HEK293T (cell line): ENCODE results near the gene FHAD1.

Experiments used
- ARNT ChIP-seq: fragments of 450-650 bp; IDR thresholded peaks from 2 replicates; pipeline ENCODE4 v1.6.1; 2017; ENCODE audit warnings: mild to moderate bottlenecking
- BHLHE40 ChIP-seq: fragments of 450-650 bp; IDR thresholded peaks from 2 replicates; pipeline ENCODE4 v1.6.1; 2016; ENCODE audit warnings: mild to moderate bottlenecking, moderate library complexity, borderline replicate concordance
- CTBP1 ChIP-seq: fragments of 450-650 bp; IDR thresholded peaks from 2 replicates; pipeline ENCODE4 v1.6.1; 2016; ENCODE audit warnings: borderline replicate concordance
- ELF4 ChIP-seq: fragments of 450-650 bp; IDR thresholded peaks from 2 replicates; pipeline ENCODE4 v1.6.1; 2017; ENCODE audit warnings: antibody characterized with exemption
- FOXA1 ChIP-seq: fragments of 450-650 bp; IDR thresholded peaks from 2 replicates; pipeline ENCODE4 v1.6.1; 2016; ENCODE audit warnings: mild to moderate bottlenecking
- FOXK2 ChIP-seq: fragments of 450-650 bp; IDR thresholded peaks from 2 replicates; pipeline ENCODE4 v1.6.1; 2016; ENCODE audit warnings: mild to moderate bottlenecking
- FOXM1 ChIP-seq: fragments of 450-650 bp; IDR thresholded peaks from 2 replicates; pipeline ENCODE4 v1.6.1; 2017; ENCODE audit warnings: mild to moderate bottlenecking, borderline replicate concordance
- LEF1 ChIP-seq: fragments of 450-650 bp; IDR thresholded peaks from 2 replicates; pipeline ENCODE4 v1.6.1; 2017; ENCODE audit warnings: mild to moderate bottlenecking, borderline replicate concordance
- NFRKB ChIP-seq: fragments of 450-650 bp; IDR thresholded peaks from 2 replicates; pipeline ENCODE4 v1.6.1; 2016; ENCODE audit warnings: mild to moderate bottlenecking, moderate library complexity
- SP1 ChIP-seq: fragments of 450-650 bp; IDR thresholded peaks from 2 replicates; pipeline ENCODE4 v1.6.1; 2017
- SUZ12 ChIP-seq: fragments of 450-650 bp; IDR thresholded peaks from 2 replicates; pipeline ENCODE4 v1.6.1; 2016; ENCODE audit warnings: mild to moderate bottlenecking
- TARDBP ChIP-seq: fragments of 450-650 bp; IDR thresholded peaks from 2 replicates; pipeline ENCODE4 v1.6.1; 2016
- ZNF384 ChIP-seq: fragments of 450-650 bp; IDR thresholded peaks from 2 replicates; pipeline ENCODE4 v1.6.1; 2016

DNA sequence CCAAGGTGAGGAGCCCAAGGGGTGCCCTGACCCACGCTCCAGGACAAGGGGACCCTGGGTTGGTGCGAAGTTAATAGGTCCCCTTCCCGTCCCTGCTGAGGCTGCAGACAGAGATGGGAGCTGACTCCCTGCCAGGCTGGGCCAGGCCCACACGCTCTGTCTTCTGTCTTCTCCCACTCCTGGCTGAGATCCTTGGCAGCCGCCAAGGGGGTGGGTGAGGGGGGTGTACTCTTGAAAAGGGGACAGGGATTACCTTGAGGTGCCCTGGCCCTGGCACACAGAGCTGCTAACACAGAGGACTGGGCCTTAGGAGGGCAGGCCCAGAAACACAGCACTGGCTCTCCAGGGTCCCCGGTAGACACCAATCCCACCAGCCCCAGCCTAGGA lies 180.2 kb downstream of the FHAD1 start:
- TF ChIP-seq FOXK2 (no peak), LEF1 (no peak), BHLHE40 (no peak), ARNT (no peak), TARDBP (no peak), FOXA1 (no peak), ZNF384 (no peak), ELF4 (no peak), SP1 (no peak), SUZ12 (no peak), NFRKB (no peak), CTBP1 (no peak), FOXM1 (no peak)
